Adrenal gland (tissue), 5 donors: ENCODE results near the gene SCN8A.

ENCODE experiments used
- POLR2A ChIP-seq, 2 donors: fragments of 450-650 bp; IDR thresholded peaks; one replicate each; pipeline ENCODE4 v1.6.1; 2017; ENCODE audit warnings: antibody characterized with exemption in 2 of 2, mild to moderate bottlenecking in 2 of 2, moderate library complexity in 1 of 2
- TF ChIP-seq, protein P1 (sequence below), 6 experiments: fragments of 450-650 bp in 4 of 6; fragments of 200-600 bp in 2 of 6; sonication (generic) in 1 of 6; IDR thresholded peaks; 1 replicate in 5 of 6; 2 replicates in 1 of 6; pipeline versions ENCODE4 v1.5.1 to v1.8.0; 2016 to 2021; ENCODE audit warnings: antibody characterized with exemption in 6 of 6, mild to moderate bottlenecking in 2 of 6, moderate library complexity in 1 of 6
- donor health status: DM: no; HTN: no; CAD: no.

DNA sequence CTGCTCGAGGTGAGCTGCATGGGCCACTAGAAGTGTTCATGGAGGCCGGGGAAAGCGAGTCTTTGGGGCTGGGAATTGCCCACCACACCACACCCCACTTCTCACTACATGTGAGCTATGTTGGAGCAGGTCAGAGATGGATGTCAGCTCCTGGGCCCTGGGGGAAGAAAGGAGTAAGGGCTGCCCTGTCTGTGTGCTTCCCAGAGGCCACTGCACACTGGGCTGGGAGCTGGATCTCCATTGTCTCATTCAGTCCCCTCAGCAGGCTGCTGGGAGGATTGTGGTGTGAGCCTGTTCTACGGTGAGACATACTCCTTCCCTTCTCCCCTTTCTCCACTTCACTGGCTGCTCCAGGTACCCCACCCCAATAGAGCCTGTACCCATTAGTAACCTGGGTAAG, 247.0 kb downstream of the SCN8A start:
- no peak for TF ChIP-seq POLR2A (IDR thresholded peaks at IDR 0.05)
- TF ChIP-seq, protein P1, sequence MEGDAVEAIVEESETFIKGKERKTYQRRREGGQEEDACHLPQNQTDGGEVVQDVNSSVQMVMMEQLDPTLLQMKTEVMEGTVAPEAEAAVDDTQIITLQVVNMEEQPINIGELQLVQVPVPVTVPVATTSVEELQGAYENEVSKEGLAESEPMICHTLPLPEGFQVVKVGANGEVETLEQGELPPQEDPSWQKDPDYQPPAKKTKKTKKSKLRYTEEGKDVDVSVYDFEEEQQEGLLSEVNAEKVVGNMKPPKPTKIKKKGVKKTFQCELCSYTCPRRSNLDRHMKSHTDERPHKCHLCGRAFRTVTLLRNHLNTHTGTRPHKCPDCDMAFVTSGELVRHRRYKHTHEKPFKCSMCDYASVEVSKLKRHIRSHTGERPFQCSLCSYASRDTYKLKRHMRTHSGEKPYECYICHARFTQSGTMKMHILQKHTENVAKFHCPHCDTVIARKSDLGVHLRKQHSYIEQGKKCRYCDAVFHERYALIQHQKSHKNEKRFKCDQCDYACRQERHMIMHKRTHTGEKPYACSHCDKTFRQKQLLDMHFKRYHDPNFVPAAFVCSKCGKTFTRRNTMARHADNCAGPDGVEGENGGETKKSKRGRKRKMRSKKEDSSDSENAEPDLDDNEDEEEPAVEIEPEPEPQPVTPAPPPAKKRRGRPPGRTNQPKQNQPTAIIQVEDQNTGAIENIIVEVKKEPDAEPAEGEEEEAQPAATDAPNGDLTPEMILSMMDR (IDR thresholded peaks at IDR 0.05), result no peak
